GM12865 (cell line): ENCODE measurements around the gene FBXO24.

ENCODE experiments used
- DNase-seq: peaks from one replicate; pipeline ENCODE4 v3.0.0; 2010; ENCODE audit warnings: low read depth
- H3K4me3 ChIP-seq: 2 replicates; pipeline ENCODE4 v1.5.1; 2011; ENCODE audit warnings: mild to moderate bottlenecking, low read depth, low read length, control low read depth
- TF ChIP-seq, protein P1 (sequence below): IDR thresholded peaks from 2 replicates; pipeline ENCODE4 v1.5.1; 2011; ENCODE audit warnings: low read length, control low read depth, low read depth, inconsistent platforms; ENCODE audit not compliant: insufficient read depth; ENCODE audit errors: missing control alignments

The FBXO24 gene

DNA sequence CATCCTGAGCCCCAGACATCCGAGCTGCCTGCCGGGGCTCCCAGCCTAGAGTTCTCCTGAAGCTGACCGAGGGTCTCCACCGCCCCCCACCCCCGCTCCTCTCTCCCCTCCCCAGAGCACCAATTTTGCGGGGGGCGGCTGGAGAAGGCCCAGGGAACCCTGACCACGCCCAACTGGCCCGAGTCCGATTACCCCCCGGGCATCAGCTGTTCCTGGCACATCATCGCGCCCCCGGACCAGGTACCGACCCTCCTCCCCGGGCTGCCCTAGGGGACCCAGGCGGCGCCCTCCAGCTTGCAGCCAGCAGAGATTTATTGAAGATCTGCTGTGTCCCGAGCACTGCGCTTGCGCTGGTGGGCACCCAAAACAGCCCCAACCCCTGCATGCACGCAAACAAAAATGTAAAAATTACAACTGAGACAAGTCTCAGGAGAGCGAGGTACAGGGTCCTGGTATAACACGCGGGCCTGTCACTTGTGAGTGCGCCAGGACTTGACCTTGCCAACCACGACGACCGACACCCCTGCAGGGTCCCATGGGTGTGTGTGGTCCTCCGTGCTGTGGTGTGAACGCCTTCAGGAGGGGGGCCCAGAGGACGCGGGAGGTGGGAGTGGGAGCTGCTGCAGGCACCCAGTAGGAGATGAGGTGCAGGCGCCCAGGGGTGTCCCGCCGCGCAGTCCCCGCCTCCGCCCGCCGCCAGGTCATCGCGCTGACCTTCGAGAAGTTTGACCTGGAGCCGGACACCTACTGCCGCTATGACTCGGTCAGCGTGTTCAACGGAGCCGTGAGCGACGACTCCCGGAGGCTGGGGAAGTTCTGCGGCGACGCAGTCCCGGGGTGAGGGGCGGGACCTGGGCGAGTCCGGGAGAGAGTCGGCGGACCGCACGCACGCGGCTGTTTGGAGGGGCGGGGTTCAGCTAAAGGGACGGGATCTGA is 19.1 kb downstream of the FBXO24 start:
- TF ChIP-seq, protein P1, sequence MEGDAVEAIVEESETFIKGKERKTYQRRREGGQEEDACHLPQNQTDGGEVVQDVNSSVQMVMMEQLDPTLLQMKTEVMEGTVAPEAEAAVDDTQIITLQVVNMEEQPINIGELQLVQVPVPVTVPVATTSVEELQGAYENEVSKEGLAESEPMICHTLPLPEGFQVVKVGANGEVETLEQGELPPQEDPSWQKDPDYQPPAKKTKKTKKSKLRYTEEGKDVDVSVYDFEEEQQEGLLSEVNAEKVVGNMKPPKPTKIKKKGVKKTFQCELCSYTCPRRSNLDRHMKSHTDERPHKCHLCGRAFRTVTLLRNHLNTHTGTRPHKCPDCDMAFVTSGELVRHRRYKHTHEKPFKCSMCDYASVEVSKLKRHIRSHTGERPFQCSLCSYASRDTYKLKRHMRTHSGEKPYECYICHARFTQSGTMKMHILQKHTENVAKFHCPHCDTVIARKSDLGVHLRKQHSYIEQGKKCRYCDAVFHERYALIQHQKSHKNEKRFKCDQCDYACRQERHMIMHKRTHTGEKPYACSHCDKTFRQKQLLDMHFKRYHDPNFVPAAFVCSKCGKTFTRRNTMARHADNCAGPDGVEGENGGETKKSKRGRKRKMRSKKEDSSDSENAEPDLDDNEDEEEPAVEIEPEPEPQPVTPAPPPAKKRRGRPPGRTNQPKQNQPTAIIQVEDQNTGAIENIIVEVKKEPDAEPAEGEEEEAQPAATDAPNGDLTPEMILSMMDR: no peak
- H3K4me3 ChIP-seq: peak overlapping the region; percentile 70
- DNase-seq: no peak

DNA sequence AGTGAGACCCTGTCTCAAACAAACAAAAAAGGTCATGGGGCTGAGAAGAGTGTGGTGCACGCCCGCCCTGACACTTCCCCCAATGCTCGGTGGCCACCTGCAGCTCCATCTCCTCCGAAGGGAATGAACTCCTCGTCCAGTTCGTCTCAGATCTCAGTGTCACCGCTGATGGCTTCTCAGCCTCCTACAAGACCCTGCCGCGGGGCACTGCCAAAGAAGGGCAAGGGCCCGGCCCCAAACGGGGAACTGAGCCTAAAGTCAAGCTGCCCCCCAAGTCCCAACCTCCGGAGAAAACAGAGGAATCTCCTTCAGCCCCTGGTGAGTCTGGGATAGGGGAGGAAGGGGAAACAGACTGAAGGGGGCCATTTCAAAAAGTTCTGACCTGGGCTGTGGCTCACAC is 20.2 kb downstream of the FBXO24 start:
- H3K4me3 ChIP-seq: no peak overlapping the region
- no peak for DNase-seq
- TF ChIP-seq, protein P1: no peak

DNA sequence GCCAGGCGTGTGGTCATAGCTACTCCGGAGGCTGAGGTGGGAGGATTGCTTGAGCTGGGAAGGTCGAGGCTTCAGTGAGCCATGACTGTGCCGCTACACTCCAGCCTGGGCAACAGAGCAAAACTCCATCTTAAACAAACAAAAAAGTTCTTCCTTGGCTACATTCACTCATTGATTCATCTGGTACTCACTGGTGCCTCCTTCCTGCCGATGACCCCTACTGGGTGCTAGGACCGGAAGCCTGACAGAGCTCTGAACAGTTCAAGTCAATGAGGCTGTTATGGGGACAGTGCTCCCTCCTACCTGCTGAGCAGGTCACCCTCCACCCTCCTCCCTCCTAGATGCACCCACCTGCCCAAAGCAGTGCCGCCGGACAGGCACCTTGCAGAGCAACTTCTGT is 21.0 kb downstream of the FBXO24 start:
- no peak for DNase-seq
- no peak overlapping the region for H3K4me3 ChIP-seq
- TF ChIP-seq, protein P1: no peak

DNA sequence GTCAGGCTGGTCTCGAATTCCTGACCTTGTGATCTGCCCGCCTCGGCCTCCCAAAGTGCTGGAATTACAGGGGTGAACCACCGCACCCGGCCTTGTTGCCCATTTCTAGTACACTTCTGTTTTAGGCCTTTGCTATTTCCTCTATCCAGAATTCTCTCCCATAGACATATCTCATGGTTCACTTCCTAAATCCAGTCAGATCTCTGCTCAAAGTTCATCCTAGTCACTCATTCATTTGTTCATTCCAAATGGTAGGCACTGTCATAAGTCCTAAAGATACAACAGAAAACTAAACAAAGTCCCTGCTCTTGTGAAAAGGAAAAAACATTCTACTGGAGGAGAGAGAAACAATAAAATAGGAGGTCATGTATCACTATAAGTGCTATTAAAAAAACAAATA is 23.8 kb downstream of the FBXO24 start:
- no peak for DNase-seq
- H3K4me3 ChIP-seq: no peak overlapping the region
- TF ChIP-seq, protein P1: no peak

DNA sequence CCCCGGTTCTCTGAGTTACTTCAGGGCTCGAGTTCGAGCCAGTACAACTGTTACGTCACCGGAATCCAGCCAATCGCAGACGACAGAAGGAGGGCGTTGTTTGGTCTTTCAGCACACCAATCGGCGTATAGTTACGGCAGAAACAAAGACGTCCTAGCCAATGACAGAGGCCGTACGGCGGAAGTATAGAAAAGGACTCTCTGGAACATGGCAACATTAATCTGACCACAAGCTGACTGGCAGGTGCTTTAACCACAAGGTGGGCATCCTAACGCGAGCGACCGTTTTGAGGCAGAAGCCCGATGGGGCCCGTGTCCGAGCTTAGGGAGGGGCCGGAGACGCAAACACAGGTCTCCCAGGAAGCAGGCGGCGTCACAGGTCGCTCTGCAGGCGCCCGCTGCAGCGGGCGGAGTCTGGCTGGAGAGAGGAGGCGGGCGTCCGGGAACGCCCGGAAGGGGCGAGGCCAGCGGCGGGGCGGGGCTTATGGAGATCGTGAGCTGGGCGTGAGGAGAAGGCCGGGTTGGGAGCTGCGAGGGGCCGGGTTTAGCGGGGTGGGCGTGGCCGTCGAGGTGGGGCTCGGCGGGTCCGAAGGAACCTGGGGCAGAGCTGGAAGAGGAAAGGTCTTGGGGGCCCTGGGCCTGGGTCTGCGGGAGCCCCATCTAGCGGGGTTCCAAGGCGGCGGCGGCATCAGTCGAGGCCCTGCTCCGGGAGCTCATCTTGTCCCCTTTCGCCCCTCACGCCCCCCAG is 26.0 kb downstream of the FBXO24 start, which contains the start of gene MOSPD3:
Gene MOSPD3, plus strand, starts transcription at position 558 of the 747 bp plus-strand sequence. CDS start 252 bp downstream, outside the sequence.
- DNase-seq: peak; percentile 99
- H3K4me3 ChIP-seq: peak within 1 kb of the TSS; percentile 75
- TF ChIP-seq, protein P1: no peak

DNA sequence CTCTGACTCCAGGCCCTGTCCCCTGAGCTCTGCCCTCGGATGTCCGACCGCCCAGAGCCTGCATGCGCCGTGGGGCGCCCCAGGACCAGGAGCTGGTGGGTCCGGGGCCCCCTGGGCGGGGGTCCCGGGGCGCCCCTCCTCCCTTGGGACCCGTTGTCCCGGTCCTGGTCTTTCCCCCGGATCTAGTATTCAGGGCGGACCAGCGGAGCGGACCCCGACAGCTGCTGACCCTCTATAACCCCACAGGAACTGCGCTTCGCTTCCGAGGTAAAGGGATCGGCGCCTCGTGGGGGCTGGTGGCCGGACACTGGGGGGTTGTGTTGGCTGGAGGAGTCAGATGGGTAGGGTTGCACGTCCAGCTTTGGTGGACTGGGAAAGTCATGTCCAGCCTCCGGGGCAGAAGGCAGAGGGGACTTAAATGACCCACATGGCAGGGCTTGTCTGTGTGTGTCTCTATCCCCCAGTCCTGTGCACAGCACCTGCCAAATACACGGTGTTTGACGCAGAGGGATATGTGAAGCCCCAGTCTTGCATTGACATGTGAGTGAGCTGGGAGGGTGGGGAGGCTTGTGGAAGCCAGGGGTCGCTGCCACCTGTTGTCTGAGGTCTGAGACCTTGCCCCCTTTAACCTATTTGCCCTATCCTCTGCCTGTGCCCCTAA is 26.7 kb downstream of the FBXO24 start:
- no peak for DNase-seq
- TF ChIP-seq, protein P1: no peak
- H3K4me3 ChIP-seq: peak overlapping the region; percentile 75
